Measurements from ENCODE around the gene BMP7. TPM values are rescaled to one million over a fixed set of nuclear protein-coding genes. Genes with fewer than 3 reads are reported as not detected.

BMP7 gene
- total and polyA plus RNA-seq, 2 of the 8 experiments (the other 6 are each of a cell fraction or from before 2014, with no cell fraction given): 9.2 to 14.7 TPM

DNA sequence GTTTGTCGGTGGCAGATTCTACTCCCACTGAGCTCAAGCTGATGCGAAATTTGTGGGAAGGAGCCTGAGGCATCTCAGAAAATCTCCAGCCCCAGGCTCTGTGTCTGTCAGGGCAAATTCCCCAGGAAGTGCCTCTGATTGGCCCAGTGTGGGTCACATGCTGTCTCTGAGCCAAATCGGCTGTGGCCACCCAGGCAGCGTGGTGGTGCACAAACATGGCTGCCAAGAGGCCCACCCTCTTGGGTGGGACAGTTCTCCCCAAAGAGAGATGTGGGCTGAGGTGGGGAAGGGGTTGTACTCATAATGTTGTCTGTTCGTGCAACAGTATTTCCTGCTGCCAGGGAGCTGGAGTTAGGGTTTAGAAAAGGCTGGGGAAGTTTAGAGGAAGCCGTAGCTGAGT lies 130.6 kb downstream of the BMP7 start (continued):
- TF ChIP-seq, protein P1, sequence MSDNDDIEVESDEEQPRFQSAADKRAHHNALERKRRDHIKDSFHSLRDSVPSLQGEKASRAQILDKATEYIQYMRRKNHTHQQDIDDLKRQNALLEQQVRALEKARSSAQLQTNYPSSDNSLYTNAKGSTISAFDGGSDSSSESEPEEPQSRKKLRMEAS (IDR thresholded peaks at IDR 0.05): no peak
- TF ChIP-seq USF2 (IDR thresholded peaks at IDR 0.05; ENCODE audit: low read length) (peak; percentile 64), FOSL1 (IDR thresholded peaks at IDR 0.05; ENCODE audit: insufficient read depth, low read depth, low read length) (no peak), CTCF (IDR thresholded peaks at IDR 0.05; ENCODE audit: control extremely low read depth in 1 of 3, insufficient read depth in 1 of 3, low read depth in 1 of 3, low read length in 3 of 3) (no peak), CTBP2 (IDR thresholded peaks at IDR 0.05; ENCODE audit: borderline replicate concordance, insufficient read depth, insufficient read length, low read length) (no peak), NANOG (IDR thresholded peaks at IDR 0.05; ENCODE audit: insufficient read depth, low read depth, low read length, poor library complexity, severe bottlenecking) (no peak), SRF (IDR thresholded peaks at IDR 0.05; ENCODE audit: low read depth, low read length) (no peak), SP2 (IDR thresholded peaks at IDR 0.05; ENCODE audit: low read length) (no peak), YY1 (IDR thresholded peaks at IDR 0.05; ENCODE audit: low read depth, low read length) (0 out of 2 replicates have a peak, but pooled peaks have one; percentile 49)

All from H1 (cell line).